H9 (cell line): ENCODE measurements around the gene SPAM1. TPM values are rescaled to one million over a fixed set of nuclear protein-coding genes. Genes with fewer than 3 reads are reported as not detected.

ENCODE experiments used
- DNase-seq: peaks from one replicate; pipeline ENCODE4 v3.0.0-alpha.2; 2017
- H2AFZ ChIP-seq: one replicate; pipeline ENCODE4 v1.6.1; 2013; ENCODE audit warnings: mild to moderate bottlenecking, low read length, control low read depth, moderate library complexity
- H2AK5ac ChIP-seq: 2 replicates; pipeline ENCODE4 v1.6.1; 2013; ENCODE audit warnings: low read length, control low read depth, mixed read lengths; ENCODE audit not compliant: insufficient read length
- H2BK120ac ChIP-seq: one replicate; pipeline ENCODE4 v1.6.1; 2013; ENCODE audit warnings: low read depth, mild to moderate bottlenecking, low read length, control low read depth, inconsistent platforms; ENCODE audit not compliant: poor library complexity, severe bottlenecking
- H2BK12ac ChIP-seq: 2 replicates; pipeline ENCODE4 v1.6.1; 2013; ENCODE audit warnings: low read length, control low read depth, mixed read lengths, low read depth; ENCODE audit not compliant: insufficient read length
- H2BK15ac ChIP-seq: 2 replicates; pipeline ENCODE4 v1.6.1; 2013; ENCODE audit warnings: low read depth, low read length, control low read depth
- H2BK20ac ChIP-seq: one replicate; pipeline ENCODE4 v1.6.1; 2013; ENCODE audit warnings: low read depth, mild to moderate bottlenecking, low read length, control low read depth, inconsistent platforms; ENCODE audit not compliant: poor library complexity, severe bottlenecking
- H2BK5ac ChIP-seq: 2 replicates; pipeline ENCODE4 v1.6.1; 2013; ENCODE audit warnings: low read length, control low read depth, mixed read lengths; ENCODE audit not compliant: insufficient read length
- H3K14ac ChIP-seq: 2 replicates; pipeline ENCODE4 v1.6.1; 2013; ENCODE audit warnings: low read length, control low read depth; ENCODE audit not compliant: insufficient read depth
- H3K18ac ChIP-seq: 2 replicates; pipeline ENCODE4 v1.6.1; 2013; ENCODE audit warnings: low read depth, mild to moderate bottlenecking, mixed read lengths, low read length, control low read depth; ENCODE audit not compliant: insufficient read length
- H3K23ac ChIP-seq: 2 replicates; pipeline ENCODE4 v1.6.1; 2013; ENCODE audit warnings: low read length, control low read depth, mixed read lengths, low read depth; ENCODE audit not compliant: insufficient read length
- H3K23me2 ChIP-seq: 2 replicates; pipeline ENCODE4 v1.6.1; 2013; ENCODE audit warnings: low read depth, mild to moderate bottlenecking, mixed read lengths, low read length, control low read depth; ENCODE audit not compliant: insufficient read length, poor library complexity, severe bottlenecking
- H3K27ac ChIP-seq: 2 replicates; pipeline ENCODE4 v1.5.1; 2013; ENCODE audit warnings: low read length, control low read depth, mixed read lengths, low read depth; ENCODE audit not compliant: insufficient read length
- H3K27me3 ChIP-seq: 2 replicates; pipeline ENCODE4 v1.6.1; 2013; ENCODE audit warnings: low read length, control low read depth, inconsistent platforms; ENCODE audit not compliant: insufficient read depth
- H3K4ac ChIP-seq: 2 replicates; pipeline ENCODE4 v1.6.1; 2013; ENCODE audit warnings: low read depth, mild to moderate bottlenecking, control low read depth, inconsistent platforms, low read length, moderate library complexity
- H3K4me1 ChIP-seq: 2 replicates; pipeline ENCODE4 v1.6.1; 2013; ENCODE audit warnings: low read length, control low read depth, inconsistent platforms; ENCODE audit not compliant: insufficient read depth
- H3K4me2 ChIP-seq: 2 replicates; pipeline ENCODE4 v1.6.1; 2013; ENCODE audit warnings: low read length, control low read depth, mixed read lengths; ENCODE audit not compliant: insufficient read length, insufficient read depth
- H3K56ac ChIP-seq: 2 replicates; pipeline ENCODE4 v1.6.1; 2013; ENCODE audit warnings: low read depth, mild to moderate bottlenecking, mixed read lengths, low read length, control low read depth; ENCODE audit not compliant: insufficient read length
- H3K79me1 ChIP-seq: 2 replicates; pipeline ENCODE4 v1.6.1; 2013; ENCODE audit warnings: low read depth, mild to moderate bottlenecking, moderate library complexity, low read length, control low read depth, inconsistent platforms; ENCODE audit not compliant: insufficient read depth, poor library complexity, severe bottlenecking
- H3K79me2 ChIP-seq: 2 replicates; pipeline ENCODE4 v1.6.1; 2013; ENCODE audit warnings: low read length, control low read depth, inconsistent platforms; ENCODE audit not compliant: insufficient read depth
- H3K9ac ChIP-seq: 2 replicates; pipeline ENCODE4 v1.6.1; 2013; ENCODE audit warnings: low read length, control low read depth, mixed read lengths; ENCODE audit not compliant: insufficient read length; ENCODE audit errors: extremely low read depth
- H3K9me3 ChIP-seq: one replicate; pipeline ENCODE4 v1.6.1; 2013; ENCODE audit warnings: low read depth, low read length, inconsistent platforms; ENCODE audit not compliant: control insufficient read depth
- H3T11ph ChIP-seq: one replicate; pipeline ENCODE4 v1.6.1; 2013; ENCODE audit warnings: mild to moderate bottlenecking, low read length, control low read depth, inconsistent platforms
- H4K20me1 ChIP-seq: one replicate; pipeline ENCODE4 v1.6.1; 2013; ENCODE audit not compliant: control insufficient read depth, insufficient read length, insufficient read depth
- H4K5ac ChIP-seq: 2 replicates; pipeline ENCODE4 v1.6.1; 2013; ENCODE audit warnings: low read depth, mild to moderate bottlenecking, mixed read lengths, low read length, control low read depth; ENCODE audit not compliant: insufficient read length
- H4K8ac ChIP-seq: replicated peaks from 2 replicates; pipeline ENCODE4 v1.6.1; 2013; ENCODE audit warnings: low read length, control low read depth, mixed read lengths, low read depth; ENCODE audit not compliant: insufficient read length
- H4K91ac ChIP-seq: 2 replicates; pipeline ENCODE4 v1.6.1; 2013; ENCODE audit warnings: low read depth, mild to moderate bottlenecking, moderate library complexity, mixed read lengths, low read length, control low read depth; ENCODE audit not compliant: insufficient read length
- H3K27ac Mint-ChIP-seq, 3 experiments: 2 replicates in 2 of 3; 3 replicates in 1 of 3; pipeline ENCODE4 v1.8.0; 2020 to 2021; ENCODE audit warnings: mixed read lengths in 3 of 3, mild to moderate bottlenecking in 1 of 3, moderate library complexity in 1 of 3
- H3K27me3 Mint-ChIP-seq: 2 replicates; pipeline ENCODE4 v1.8.0; 2021; ENCODE audit warnings: low read depth, mild to moderate bottlenecking, moderate library complexity, mixed read lengths
- H3K36me3 Mint-ChIP-seq, 3 experiments: 2 replicates in 2 of 3; 3 replicates in 1 of 3; pipeline ENCODE4 v1.8.0; 2020 to 2021; ENCODE audit warnings: low read depth in 3 of 3, mixed read lengths in 3 of 3; ENCODE audit not compliant: insufficient read depth in 1 of 3
- H3K4me1 Mint-ChIP-seq, 2 experiments: 2 replicates each; pipeline ENCODE4 v1.8.0; 2020; ENCODE audit warnings: mixed read lengths in 2 of 2
- H3K4me3 Mint-ChIP-seq, 2 experiments: 2 replicates in 1 of 2; 3 replicates in 1 of 2; pipeline ENCODE4 v1.8.0; 2020 to 2021; ENCODE audit warnings: mild to moderate bottlenecking in 2 of 2, mixed read lengths in 2 of 2, moderate library complexity in 1 of 2
- H3K9me3 Mint-ChIP-seq, 2 experiments: 2 replicates in 1 of 2; 3 replicates in 1 of 2; pipeline ENCODE4 v1.8.0; 2020; ENCODE audit warnings: mild to moderate bottlenecking in 2 of 2, mixed read lengths in 2 of 2, moderate library complexity in 1 of 2
- CTCF ChIP-seq: fragments of 200-600 bp; sonication (generic); conservative IDR thresholded peaks from 3 replicates; pipeline ENCODE4 v1.8.0; 2021; ENCODE audit warnings: antibody characterized with exemption, mild to moderate bottlenecking
- WGBS: extraction: QIAGEN DNeasy Blood & Tissue Kit; methylation state at CpG from one replicate; pipeline ENCODE4 v1.1.7; 2013; ENCODE audit warnings: missing lambda C conversion rate, low lambda C conversion rate, mixed read lengths; ENCODE audit not compliant: insufficient read length; ENCODE audit errors: extremely low coverage; 5-methylcytosine and 5-hydroxymethylcytosine counted together
- total RNA-seq: library from RNA; stranded (reverse); gene quantifications from 2 replicates; pipeline ENCODE4 v1.2.1, GENCODE V29; 2021

Gene SPAM1
- total RNA-seq, 1 experiment from 2014 or later, result not detected

- Mint-ChIP-seq H3K9me3 (peaks cover 7 to 22% of the 10 kb centered on the region in 2 experiments), H3K36me3 (peaks cover 8 to 34% (median 10%) of the 10 kb centered on the region in 3 experiments)
- WGBS, result no CpG with 5 or more reads among the region's 1 CpG
Observed at GRCh38 chr7:123935436-123936381, 10.7 kb downstream of the SPAM1 start.

More at GRCh38 chr7:123935436-123936381, 10.7 kb downstream of the SPAM1 start:
- Histone ChIP-seq H3K23ac (no peak overlapping the region), H4K5ac (no peak overlapping the region), H2BK120ac (no peak overlapping the region), H2BK20ac (no peak overlapping the region), H3K18ac (no peak overlapping the region), H3K4me1 (no peaks in the 10 kb centered on the region), H3T11ph (no peak overlapping the region), H3K27me3 (no peaks in the 10 kb centered on the region), H3K23me2 (no peaks in the 10 kb centered on the region), H2BK15ac (no peak overlapping the region), H4K20me1 (no peaks in the 10 kb centered on the region), H2BK12ac (no peak overlapping the region), H3K79me2 (no peaks in the 10 kb centered on the region), H2BK5ac (no peak overlapping the region), H4K8ac (no peak overlapping the region), H3K4ac (no peak overlapping the region), H2AFZ (no peak overlapping the region), H3K27ac (no peak overlapping the region), H3K56ac (no peak overlapping the region), H3K79me1 (no peaks in the 10 kb centered on the region), H4K91ac (no peak overlapping the region), H3K9ac (no peak overlapping the region), H2AK5ac (no peak overlapping the region), H3K9me3 (no peaks in the 10 kb centered on the region), H3K4me2 (no peak overlapping the region), H3K14ac (no peak overlapping the region)
- Mint-ChIP-seq H3K27ac (no peak overlapping the region; a peak in 1 of 7 replicates), H3K27me3 (no peaks in the 10 kb centered on the region), H3K4me3 (no peak overlapping the region), H3K4me1 (peaks cover 5 to 9% of the 10 kb centered on the region in 2 experiments)
- no peak for DNase-seq
- TF ChIP-seq CTCF, result no peak
